ENCODE data around the gene FJX1.

GRCh38 chr11:35664977-35665441 lies 46.7 kb downstream of the FJX1 start:
- no peak for TF ChIP-seq POLR2A (IDR thresholded peaks at IDR 0.05)
- TF ChIP-seq, protein P1, sequence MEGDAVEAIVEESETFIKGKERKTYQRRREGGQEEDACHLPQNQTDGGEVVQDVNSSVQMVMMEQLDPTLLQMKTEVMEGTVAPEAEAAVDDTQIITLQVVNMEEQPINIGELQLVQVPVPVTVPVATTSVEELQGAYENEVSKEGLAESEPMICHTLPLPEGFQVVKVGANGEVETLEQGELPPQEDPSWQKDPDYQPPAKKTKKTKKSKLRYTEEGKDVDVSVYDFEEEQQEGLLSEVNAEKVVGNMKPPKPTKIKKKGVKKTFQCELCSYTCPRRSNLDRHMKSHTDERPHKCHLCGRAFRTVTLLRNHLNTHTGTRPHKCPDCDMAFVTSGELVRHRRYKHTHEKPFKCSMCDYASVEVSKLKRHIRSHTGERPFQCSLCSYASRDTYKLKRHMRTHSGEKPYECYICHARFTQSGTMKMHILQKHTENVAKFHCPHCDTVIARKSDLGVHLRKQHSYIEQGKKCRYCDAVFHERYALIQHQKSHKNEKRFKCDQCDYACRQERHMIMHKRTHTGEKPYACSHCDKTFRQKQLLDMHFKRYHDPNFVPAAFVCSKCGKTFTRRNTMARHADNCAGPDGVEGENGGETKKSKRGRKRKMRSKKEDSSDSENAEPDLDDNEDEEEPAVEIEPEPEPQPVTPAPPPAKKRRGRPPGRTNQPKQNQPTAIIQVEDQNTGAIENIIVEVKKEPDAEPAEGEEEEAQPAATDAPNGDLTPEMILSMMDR (IDR thresholded peaks at IDR 0.05) = no peak
